ENCODE results near the gene SFXN5. TPM values are rescaled to one million over a fixed set of nuclear protein-coding genes. Genes with fewer than 3 reads are reported as not detected.

Gene SFXN5
- total and polyA plus RNA-seq, 2 of the 8 experiments (the other 6 are each of a cell fraction or from before 2014, with no cell fraction given), result 29.3 to 33.1 TPM

DNA sequence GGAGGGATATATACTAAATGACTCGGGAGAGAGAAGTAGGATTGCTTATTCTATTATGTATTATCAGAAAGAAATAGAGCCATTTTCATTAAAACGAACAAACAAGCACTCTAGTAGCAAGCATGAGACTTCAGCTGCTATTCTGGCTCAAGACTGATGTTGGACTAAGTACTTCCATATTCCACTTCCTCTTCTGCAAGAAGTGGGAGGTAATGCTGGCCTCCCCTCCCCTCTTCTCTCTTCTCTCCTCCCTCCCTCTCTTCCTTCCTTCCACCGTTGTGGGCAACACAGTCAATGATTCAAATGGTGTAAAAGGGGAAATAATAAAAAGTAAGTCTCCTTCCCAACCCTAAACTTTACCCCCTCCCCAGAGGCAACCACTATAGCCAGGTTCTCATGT lies 91.6 kb downstream of the SFXN5 start (continued):
- TF ChIP-seq KDM1A (IDR thresholded peaks at IDR 0.05; ENCODE audit: borderline replicate concordance, low read length) (no peak), CBX8 (IDR thresholded peaks at IDR 0.05; ENCODE audit: borderline replicate concordance, low read depth, low read length) (no peak), NANOG (IDR thresholded peaks at IDR 0.05; ENCODE audit: insufficient read depth, low read depth, low read length, poor library complexity, severe bottlenecking) (no peak)
